ENCODE data around the gene CABP4. TPM values are rescaled to one million over a fixed set of nuclear protein-coding genes. Genes with fewer than 3 reads are reported as not detected.
A peak's percentile ranks its signal among the peaks of the same experiment; 100 is the strongest.

CABP4 gene
- total RNA-seq, 1 donor from 2014 or later = not detected

GRCh38 chr11:67499808-67500483 lies 44.8 kb downstream of the CABP4 start:
- no peak for TF ChIP-seq CTCF (conservative IDR thresholded peaks at IDR 0.05; ENCODE audit: low read depth, low read length)
- H3K4me3 ChIP-seq (ENCODE audit: low read depth, low read length) = no peak overlapping the region
- no peak for DNase-seq (ENCODE audit: low read depth)

- no peak for DNase-seq (ENCODE audit: low read depth)
- no peak for TF ChIP-seq CTCF (conservative IDR thresholded peaks at IDR 0.05; ENCODE audit: low read depth, low read length)
- H3K4me3 ChIP-seq (ENCODE audit: low read depth, low read length) = no peak overlapping the region
These were observed 45.3 kb downstream of the CABP4 start for GRCh38 chr11:67500484-67500821.

- TF ChIP-seq CTCF (conservative IDR thresholded peaks at IDR 0.05; ENCODE audit: low read depth, low read length) = no peak
- DNase-seq (ENCODE audit: low read depth) = no peak
- no peak overlapping the region for H3K4me3 ChIP-seq (ENCODE audit: low read depth, low read length)
These were observed 45.9 kb downstream of the CABP4 start for GRCh38 chr11:67500831-67501715.

- DNase-seq (ENCODE audit: low read depth) = no peak
These were observed 46.7 kb downstream of the CABP4 start for GRCh38 chr11:67501854-67502253.

GRCh38 chr11:67502328-67502979 lies 47.3 kb downstream of the CABP4 start:
- H3K4me3 ChIP-seq (ENCODE audit: low read depth, low read length) = no peak overlapping the region
- DNase-seq (ENCODE audit: low read depth) = no peak
- no peak for TF ChIP-seq CTCF (conservative IDR thresholded peaks at IDR 0.05; ENCODE audit: low read depth, low read length)

More at GRCh38 chr11:67501854-67502253, 46.7 kb downstream of the CABP4 start:
- H3K4me3 ChIP-seq (ENCODE audit: low read depth, low read length) = no peak overlapping the region
- no peak for TF ChIP-seq CTCF (conservative IDR thresholded peaks at IDR 0.05; ENCODE audit: low read depth, low read length)

GRCh38 chr11:67503119-67504004 lies 48.2 kb downstream of the CABP4 start:
- DNase-seq (ENCODE audit: low read depth) = no peak

More at GRCh38 chr11:67503119-67504004, 48.2 kb downstream of the CABP4 start:
- no peak for TF ChIP-seq CTCF (conservative IDR thresholded peaks at IDR 0.05; ENCODE audit: low read depth, low read length)
- peak overlapping the region; percentile 89 for H3K4me3 ChIP-seq (ENCODE audit: low read depth, low read length)

Data from epithelial cell of proximal tubule (primary cell).